Measurements from ENCODE around the gene ENDOV.

- TF ChIP-seq POLR2AphosphoS5 (IDR thresholded peaks at IDR 0.05; ENCODE audit: borderline replicate concordance, low read depth, low read length) (no peak), FOXP2 (optimal IDR thresholded peaks at IDR 0.05; ENCODE audit: control extremely low read depth, extremely low read length, insufficient read depth) (no peak)
Observed at GRCh38 chr17:80433916-80434666, 19.1 kb downstream of the ENDOV start.

All from SK-N-MC (cell line).